Measurements from ENCODE around the gene WDTC1.

Gene WDTC1

GRCh38 chr1:27322569-27323240, 88.3 kb downstream of the WDTC1 start:
- H3K4me3 ChIP-seq (ENCODE audit: control insufficient read depth, low read depth, low read length) = peak overlapping the region; percentile 99
- DNase-seq (ENCODE audit: low read depth) = no peak
- no peak for TF ChIP-seq CTCF (IDR thresholded peaks at IDR 0.05; ENCODE audit: control insufficient read depth, insufficient read depth, low read depth, low read length, missing control alignments)

DNA sequence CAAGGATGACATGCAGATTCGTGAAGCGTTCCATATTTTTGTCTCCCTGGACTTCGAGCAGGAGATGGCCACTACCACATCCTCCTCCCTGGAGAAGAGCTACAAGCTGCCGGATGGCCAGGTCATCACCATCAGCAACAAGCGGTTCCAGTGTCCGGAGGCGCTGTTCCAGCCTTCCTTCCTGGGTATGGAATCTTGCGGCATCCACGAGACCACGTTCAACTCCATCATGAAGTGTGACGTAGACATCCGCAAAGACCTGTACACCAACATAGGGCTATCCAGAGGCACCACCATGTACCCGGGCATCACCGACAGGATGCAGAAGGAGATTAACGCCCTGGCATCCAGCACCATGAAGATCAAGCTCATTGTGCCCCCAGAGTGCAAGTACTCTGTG, 90.9 kb downstream of the WDTC1 start:
- no peak for TF ChIP-seq CTCF (IDR thresholded peaks at IDR 0.05; ENCODE audit: control insufficient read depth, insufficient read depth, low read depth, low read length, missing control alignments)
- no peak for DNase-seq (ENCODE audit: low read depth)
- H3K4me3 ChIP-seq (ENCODE audit: control insufficient read depth, low read depth, low read length) = no peak overlapping the region

GRCh38 chr1:27327964-27328363, 93.5 kb downstream of the WDTC1 start:
- H3K4me3 ChIP-seq (ENCODE audit: control insufficient read depth, low read depth, low read length) = no peak overlapping the region
- DNase-seq (ENCODE audit: low read depth) = no peak
- no peak for TF ChIP-seq CTCF (IDR thresholded peaks at IDR 0.05; ENCODE audit: control insufficient read depth, insufficient read depth, low read depth, low read length, missing control alignments)

GRCh38 chr1:27330786-27331185, 96.4 kb downstream of the WDTC1 start:
- no peak for DNase-seq (ENCODE audit: low read depth)
- no peak for TF ChIP-seq CTCF (IDR thresholded peaks at IDR 0.05; ENCODE audit: control insufficient read depth, insufficient read depth, low read depth, low read length, missing control alignments)
- H3K4me3 ChIP-seq (ENCODE audit: control insufficient read depth, low read depth, low read length) = no peak overlapping the region

GRCh38 chr1:27331426-27331825, 97.0 kb downstream of the WDTC1 start:
- no peak for DNase-seq (ENCODE audit: low read depth)
- H3K4me3 ChIP-seq (ENCODE audit: control insufficient read depth, low read depth, low read length) = no peak overlapping the region
- no peak for TF ChIP-seq CTCF (IDR thresholded peaks at IDR 0.05; ENCODE audit: control insufficient read depth, insufficient read depth, low read depth, low read length, missing control alignments)

DNA sequence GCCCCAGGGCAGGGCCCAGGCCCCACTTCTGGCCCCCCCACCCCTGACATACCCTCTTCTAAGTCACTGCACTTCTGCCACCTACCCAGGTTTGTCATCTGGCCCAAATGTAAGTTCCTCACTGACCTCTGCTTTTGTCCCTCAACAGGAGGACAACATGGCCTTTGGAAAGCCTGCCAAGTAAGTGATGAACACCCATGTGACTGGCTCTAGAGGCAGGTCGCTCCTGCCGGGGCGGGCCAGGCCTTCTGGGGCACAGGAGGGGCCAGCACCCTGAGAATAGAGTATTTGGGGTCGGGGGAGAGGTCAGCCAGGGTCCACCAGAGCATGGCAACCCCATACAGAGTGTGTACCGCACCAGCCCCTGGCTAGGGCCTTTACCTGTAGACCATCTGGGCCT, 97.5 kb downstream of the WDTC1 start:
- TF ChIP-seq CTCF (IDR thresholded peaks at IDR 0.05; ENCODE audit: control insufficient read depth, insufficient read depth, low read depth, low read length, missing control alignments) = no peak
- no peak for DNase-seq (ENCODE audit: low read depth)
- H3K4me3 ChIP-seq (ENCODE audit: control insufficient read depth, low read depth, low read length) = no peak overlapping the region
